GM21423 (cell line): Measurements from ENCODE around the gene GLIS1.
"Not testable (repeated sequence)": the region's sequence is repeated elsewhere in the genome, so short reads cannot be mapped to it uniquely, and the experiment has no call there.

Source experiments
- ATAC-seq: cut with Tn5 transposase; IDR thresholded peaks from one replicate; pipeline ENCODE4 v1.9.1; 2021; ENCODE audit warnings: mild to moderate bottlenecking, moderate library complexity; ENCODE audit not compliant: unreplicated experiment

GLIS1 gene

DNA sequence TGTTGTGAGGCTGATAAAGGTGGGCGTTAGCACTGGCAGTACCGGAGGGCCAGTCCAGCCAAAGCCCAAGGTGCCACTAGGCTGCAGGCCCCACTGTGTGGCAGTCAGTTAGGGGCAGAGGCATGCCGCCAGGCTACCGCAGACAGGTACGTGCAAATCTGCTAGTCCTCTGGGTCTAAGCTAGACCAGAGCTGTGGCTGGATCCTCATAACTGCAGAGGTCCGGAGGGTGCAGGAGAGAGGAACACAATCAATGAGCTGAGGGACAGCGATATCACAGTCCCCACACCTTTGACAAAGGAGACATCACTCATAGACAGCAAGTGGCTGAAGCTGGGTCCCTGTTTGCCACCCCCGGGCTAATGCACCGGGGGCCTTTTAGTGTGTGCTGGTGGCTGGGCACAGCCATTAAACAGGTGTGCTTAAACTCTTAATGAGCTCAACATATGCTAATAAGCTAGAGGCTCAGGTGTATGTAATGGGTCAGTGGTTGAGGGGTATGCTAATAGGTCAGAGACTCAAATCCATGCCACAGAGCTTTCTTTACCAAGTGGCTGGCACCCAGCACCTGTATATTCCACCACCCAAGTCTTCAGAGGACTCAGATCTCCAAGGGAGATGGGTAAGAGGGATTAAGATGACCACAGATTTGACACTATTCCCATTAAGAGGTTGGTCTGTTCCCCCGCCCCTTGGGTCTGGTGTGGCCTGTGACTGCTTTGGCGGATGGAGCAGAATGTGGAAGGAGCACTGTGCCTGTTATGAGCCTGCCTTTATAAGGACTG is 82.0 kb downstream of the GLIS1 start:
- no peak for ATAC-seq

DNA sequence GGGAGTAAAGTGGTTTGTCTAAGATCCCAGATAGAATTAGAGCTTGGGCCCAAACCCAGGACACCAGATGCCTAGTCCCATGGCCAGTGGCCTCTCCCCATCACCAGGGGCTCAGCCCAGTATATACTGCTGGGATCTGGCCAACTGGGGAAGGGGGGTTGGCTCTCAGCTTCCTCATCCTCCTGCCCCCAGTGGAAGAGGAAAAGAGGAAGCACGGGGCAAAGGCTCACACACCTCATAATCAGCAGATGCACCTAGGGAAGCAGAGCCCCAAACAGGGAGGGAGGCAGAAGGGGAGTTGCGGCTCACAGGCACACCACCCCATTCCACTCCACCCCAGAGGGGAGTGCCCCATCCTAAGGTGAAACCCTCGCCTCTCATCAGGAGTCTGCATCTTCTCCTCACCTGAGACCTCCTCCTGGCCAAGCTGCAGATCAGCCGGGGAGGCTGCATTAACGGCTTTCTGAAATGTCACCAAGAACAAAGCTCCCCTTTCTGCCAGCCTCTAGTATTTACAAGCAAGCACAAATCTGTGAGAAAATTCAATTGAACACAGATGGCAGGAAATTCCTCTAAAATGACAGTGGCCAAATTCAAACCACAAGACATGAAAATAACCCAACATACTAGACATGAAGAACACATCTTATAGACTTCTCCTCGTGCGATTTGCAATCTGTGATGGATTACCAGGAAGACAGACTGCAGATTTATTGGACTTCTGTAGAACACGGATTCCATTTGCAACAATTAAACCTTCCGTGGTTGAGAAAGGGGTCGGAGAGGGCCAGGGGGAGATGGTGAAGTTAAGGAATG is 82.8 kb downstream of the GLIS1 start:
- no peak for ATAC-seq

DNA sequence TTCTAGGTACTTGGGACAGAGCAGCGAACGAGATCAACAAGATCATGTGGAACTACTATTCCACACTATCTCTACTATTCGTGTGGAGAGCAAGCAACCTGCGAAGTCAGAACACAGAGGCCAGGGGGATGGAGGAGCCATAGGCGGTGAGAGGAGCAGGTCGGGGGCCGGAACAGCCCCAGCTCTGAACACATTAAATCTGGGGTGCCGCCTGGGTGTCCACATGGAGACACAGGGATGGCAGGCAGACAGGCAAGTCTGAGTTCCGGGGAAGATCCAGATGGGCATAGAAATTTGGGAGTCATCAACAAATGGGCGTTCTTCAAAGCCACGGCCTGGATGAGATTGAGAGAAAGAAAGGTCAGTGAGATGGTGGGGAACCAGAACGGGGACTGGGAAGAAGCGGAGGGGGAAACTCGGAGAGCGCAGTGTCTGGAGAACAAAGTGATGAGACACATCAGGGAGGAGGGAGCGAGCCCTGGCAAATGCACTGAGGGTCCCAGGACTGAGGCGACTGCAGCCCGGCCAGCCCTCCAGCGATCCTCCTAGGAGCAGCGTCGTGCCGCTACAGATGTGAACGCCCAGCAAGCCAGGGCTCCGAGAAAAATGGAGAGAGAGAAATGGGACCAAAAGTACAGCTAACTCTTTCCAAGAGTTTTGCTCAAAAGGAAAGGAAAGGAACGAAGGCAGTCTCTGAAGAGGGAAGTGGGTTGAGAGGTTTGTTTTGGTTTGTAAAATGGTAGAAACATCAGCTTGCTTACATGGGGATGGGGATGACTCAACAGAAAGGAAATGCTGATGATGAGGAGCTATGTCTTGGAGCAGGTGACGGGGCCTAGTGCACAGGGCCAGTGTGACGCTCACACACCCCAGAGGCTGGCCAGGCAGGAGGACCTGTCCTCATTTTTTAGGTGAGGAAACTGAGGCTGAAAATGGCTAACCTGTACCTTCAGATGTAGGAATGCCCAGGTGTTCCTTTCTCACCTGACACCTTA is 84.5 kb downstream of the GLIS1 start:
- ATAC-seq: no peak

DNA sequence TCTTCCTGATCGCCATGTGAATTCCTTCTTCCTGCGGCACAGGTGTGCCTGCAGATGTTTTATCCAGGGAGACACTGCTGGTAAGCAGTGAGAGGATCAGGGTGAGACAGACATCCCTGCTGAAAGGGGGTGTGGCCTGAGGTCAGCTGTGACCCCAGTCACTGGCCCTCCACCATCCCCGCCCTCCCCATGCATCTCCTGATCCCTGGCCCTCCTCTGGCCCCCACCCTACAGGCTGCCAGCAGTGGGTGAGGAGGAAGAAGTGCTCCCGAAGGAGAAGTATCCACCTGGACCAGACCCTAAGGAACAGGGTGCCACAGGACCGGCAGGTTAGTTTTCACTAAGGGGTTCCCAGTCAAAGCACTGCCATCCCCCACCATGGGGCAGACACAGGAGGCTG is 85.3 kb downstream of the GLIS1 start:
- ATAC-seq: no peak

DNA sequence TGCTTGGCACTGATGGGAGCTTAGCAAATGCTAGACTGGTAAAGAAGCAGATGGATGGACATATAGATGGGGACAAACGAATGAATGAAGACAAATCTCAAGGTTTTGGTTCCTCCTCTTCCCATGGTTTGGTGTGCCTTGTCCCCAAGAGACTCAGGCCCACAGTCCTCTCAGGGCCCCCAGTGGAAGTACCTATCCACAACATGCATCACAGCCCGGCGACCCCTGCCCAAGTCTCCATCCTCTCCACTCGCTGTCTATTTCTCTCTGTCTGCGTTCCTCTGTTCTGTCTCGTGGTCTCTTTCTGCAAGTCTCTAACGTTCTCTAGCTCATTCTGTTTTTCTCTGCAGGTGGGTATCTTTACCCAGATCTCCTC is 85.8 kb downstream of the GLIS1 start:
- no peak for ATAC-seq

DNA sequence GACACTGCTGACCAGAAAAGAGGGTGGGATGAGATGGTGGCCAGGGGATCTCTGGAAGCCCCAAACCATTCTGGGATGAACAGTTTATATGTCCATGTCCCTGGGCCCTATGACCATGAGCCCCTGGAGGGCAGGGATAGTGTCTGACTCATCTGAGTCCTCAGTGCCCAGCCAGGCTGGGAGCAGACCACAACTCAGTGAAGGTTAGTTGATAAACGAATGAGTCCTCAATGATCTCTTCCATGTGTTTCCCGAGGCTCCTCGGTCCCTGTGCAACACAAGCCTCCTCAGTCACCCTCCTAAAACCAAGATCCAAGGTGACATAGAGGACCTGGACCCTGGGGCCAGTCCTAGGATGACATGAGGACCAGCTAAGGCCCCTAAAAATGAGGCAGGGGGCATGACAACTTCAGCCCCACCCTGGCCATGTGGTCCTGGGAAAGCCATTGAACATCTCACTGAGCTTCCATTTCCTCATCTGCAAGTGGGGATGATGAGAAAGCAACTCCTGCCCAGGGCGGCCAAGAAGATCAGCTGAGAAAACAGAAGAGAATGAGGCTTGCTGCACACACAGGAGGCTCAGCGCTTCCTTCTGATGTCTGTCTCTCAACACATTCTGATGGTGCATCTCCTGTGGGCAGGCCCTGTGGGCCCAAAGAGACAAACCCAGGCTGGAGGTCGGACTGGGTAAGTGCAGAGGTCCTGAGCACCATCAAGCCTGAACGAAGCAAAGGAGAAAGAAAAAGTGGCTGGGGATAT is 86.3 kb downstream of the GLIS1 start:
- ATAC-seq: no peak

DNA sequence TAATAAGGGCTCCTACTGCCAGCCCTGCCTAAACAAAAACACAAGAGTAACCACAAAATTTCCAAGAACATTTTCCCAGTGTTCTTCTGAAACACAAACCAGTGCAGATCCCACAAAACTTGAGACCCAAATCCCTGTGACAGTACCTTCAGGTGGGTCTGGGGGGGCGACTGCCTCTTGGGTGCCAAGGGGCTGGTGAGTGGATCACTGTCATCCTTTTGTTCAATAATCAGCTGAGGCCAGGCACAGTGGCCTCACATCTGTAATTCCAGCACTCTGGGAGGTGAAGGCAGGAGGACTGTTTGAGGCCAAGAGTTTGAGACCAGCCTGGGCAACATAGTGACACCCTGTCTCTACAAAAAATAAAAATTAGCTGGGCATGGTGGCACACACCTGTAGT is 87.6 kb downstream of the GLIS1 start:
- ATAC-seq: no peak

DNA sequence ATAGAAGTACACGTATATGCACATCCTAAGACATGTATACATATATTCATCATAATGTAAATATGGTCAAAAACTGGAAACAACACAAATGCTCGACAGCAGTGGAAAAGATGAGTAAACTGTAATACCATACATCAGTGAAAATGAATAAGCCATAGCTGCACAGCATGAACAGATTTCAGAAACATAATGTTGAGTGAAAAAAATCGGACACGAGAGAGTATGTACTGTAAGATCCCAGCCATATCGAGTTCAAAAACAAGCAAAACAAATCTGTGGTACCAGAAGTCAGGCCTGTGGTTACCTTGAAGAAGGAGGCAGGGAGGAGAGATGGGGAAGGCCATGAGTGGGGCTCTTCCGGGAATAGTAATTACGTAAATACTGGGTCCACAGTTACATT is 90.4 kb downstream of the GLIS1 start:
- no peak for ATAC-seq

DNA sequence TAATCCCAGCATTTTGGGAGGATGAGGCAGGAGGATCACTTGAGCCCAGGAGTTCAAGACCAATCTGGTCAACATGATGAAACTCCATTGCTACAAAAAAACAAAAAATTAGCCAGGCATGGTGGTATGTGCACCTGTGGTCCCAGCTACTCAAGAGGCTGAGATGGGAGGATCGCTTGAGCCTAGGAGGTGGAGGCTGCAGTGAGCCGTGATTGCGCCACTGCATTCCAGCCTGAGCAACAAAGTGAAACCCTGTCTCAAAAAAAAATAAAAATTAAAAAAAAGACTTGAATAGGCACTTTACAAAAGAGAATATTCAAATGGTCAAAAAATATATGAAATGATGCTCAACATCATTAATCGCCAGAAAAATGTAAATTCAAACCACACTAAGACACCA is 91.0 kb downstream of the GLIS1 start:
- not testable (repeated sequence) for ATAC-seq

DNA sequence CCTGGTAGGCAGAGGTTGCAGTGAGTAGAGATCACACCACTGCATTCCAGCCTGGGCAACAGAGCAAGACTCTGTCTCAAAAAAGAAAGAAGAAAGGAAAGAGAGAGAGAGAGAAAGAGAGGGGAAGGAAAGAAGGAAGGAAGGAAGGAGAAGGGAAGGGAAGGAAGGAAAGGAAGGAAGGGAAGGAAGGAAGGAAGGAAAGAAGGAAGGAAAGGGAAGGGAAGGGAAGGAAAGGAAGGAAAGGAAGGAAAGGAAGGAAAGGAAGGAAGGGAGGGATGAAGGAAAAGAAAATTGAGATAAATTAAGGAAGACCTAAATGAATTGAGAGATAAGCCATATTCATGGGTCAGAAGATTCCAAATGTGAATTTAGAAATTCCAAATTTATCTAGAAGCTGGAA is 92.2 kb downstream of the GLIS1 start:
- ATAC-seq: no peak

DNA sequence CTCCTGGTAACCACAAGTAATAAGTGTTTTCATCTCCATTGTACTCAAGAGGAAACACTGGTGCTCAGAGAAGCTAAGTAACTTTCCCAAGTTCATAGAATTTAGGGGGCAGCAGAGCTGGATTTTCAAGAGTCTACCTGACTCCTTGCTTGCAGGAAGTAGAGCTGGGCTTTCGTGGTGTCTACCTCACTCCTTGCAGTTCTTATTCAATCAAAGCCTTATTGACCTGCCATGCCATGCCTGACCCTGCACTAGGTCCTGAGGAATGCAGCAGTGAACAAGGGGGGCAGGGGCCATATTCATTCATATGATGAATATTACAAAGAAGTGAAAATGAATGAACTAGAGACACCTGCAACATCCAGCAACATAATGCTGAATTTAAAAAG is 93.3 kb downstream of the GLIS1 start:
- no peak for ATAC-seq

DNA sequence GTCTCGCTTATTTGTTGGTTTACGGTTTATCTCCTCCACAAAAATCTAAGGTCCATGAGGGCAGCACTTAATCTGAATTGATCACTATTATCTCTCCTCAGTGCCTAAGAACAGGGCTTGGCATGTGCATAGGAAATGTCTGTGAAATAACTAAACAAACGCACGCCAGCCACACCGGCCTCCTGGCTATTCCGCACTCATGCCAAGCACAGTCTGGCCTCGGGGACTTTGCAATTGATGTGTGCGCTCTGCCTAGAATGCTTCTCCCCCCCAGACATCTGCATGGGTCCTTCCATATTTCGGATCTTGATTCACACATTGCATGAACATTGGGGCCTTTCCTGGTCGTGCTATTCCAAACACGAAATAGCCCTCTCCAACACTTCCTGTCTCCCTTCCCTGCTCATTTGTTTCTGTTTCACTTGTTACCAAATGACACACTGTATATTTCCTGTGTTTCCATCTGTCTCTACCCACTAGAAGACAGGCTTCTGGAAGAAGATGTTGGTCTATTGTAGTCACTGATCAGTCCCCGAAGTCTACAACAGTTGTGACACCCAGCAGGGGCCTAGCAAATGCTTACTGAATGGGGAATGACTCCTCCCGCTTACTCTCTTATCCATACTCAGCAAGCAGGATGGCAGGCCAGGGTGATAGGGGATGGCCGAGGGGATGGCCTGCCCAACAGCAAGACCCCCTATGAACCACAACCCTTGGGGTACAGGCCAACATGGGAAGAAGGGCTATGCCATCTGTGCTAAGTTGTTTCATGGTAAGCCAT is 93.9 kb downstream of the GLIS1 start:
- ATAC-seq: no peak

DNA sequence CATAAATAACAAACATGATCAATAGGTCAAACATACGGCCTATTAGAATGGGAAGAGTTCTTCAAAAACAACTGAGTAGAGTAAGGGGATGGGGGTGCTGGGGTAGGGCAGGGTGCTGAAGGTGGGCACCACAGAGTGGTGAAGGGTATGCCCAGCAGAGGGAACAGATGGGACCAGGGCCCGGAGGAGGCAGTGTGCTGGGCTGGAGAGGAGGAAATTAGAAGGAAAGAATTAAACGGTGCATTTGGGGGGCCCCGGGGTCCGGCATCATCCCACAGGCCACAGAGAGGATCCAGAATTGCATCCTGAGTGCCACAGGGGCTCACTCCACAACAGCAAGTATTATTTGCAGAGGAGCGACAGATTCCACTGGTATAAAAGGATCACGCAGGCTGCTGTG is 94.5 kb downstream of the GLIS1 start:
- ATAC-seq: no peak

DNA sequence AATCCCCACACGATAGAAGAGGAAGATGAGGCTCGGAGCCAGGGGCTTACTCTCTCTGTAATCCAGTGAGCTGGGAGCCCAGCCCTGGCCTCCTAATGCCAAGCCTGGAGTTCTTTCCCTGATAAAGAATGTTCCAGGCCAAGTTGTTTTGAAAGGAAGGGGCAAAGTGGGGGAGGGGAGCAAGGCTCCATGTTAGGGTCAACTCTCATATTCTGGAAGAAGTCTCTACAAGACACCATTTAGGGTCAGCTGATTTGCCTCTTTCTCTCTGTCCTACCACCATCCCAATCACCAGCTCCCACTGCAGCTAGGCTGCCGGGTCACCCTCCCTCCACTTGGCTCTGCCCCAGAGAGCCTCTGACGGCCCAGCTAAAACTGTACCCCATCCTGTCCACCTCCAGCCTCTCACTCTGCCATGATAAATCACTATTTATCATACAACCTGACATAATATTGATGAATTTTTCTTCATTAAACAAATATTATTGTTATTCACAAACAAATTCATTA is 95.0 kb downstream of the GLIS1 start:
- no peak for ATAC-seq

DNA sequence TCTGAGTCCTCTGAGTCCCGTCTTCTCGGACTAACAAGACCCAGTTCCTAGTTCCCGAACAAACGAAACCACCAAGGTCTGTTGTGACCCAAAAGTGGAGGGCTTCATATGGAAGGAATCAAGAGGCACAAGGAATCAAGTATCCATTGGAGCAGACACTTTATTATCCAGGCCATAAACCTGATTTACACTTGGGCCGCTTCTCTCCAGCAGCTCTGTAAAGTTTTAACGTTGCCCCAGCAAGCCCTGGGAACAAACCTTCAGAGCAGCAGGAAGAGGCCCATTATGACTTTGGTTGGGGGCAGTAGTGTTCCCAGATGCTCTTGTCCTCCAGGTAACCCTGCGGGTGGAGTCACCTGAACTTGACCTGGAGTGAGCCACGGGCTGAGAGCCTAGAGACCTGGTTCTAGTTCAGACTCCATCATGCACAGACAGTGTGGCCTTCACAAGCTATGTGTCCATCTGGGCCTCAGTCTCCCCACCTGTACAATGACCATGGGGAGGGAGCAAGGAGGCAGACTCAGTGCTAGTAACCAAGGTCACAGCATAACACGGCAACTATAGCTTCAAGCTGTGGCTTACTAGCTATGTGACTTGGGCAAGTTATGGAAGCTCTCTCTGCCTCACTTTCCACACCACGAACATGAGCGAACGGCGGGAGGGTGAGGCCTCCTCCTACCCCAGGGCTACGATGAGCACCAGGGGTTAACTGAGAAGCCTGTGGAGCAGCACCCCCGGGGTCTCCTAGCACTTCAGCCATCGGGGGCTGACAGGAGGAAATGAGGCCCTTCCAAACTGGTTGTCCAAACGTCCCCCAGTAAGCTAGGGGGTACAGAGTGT is 95.7 kb downstream of the GLIS1 start:
- no peak for ATAC-seq

DNA sequence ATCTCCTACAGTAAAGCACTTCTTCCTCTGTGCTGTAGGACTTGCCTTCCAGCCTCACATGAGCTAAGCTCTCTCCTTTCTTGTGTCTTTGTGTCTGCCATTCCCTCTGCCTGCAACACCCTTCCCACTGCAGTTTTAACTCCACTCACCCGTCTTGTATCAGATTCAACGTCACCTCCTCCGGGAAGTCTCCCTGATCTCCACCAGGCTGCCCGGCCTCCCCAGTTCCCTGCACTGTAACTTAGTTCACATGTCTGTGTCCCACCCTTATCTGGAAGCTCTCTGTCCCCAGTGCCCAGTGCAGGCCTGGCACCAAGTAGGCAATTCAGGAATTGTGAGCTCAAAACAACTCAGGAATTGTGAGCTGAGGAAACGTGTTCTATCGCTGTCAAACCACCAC is 96.4 kb downstream of the GLIS1 start:
- ATAC-seq: no peak

DNA sequence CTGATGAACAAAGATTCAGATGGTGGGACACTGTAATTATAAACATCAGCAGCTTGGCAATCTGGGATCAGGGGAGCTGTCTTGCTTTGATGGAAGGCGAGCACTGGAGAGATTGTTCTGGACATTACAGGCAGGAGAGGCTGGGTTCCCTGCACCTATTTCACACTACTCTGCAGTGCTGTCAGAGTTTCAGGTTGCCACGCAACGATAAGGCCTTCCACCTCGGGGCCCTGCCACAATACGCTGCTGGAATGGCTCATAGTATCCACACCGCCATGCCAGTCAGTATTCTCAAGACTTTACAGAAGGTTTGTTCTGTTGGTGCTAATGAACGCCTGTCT is 96.8 kb downstream of the GLIS1 start:
- no peak for ATAC-seq

DNA sequence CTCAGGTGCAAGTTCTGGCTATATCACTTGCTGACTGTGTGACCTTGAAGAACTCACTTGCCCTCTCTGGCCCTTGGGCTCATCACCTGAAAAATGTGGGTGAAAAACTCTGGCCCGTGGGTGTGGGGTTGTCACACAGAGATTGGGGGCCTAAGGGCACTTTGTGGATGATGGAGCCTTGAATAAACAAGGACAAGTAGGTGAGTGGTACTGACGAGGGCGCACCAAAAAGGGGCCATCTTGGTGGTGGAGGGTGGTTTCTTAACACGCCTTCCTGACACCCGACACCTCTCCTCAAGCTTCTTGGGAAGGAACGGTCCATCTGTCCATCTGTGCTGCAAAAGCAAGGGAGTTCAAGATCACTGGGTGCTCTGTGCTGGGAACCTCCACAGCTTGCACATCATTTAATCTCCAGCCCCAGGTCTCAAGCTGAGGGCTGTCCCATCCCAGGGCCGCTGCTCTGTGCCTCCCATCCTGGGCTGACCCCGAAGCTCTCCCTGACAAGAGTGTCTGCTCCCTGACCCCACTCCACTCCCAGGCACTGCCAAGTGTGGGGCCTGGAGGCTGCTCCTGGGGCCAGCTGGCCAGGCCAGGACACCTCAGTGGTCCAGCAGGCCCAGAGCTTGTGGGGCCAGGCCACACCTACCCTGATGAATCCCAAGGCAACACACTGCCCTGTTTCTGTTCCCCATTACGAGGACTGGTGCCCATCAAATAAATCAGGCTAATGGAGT is 97.3 kb downstream of the GLIS1 start:
- ATAC-seq: no peak
